Renal pelvis (tissue), 4 donors: ENCODE results near the gene SEMA5B. TPM values are rescaled to one million over a fixed set of nuclear protein-coding genes. Genes with fewer than 3 reads are reported as not detected.

Experiments
- DNase-seq: peaks from one replicate; pipeline ENCODE4 v3.0.0-alpha.2; 2013
- polyA plus RNA-seq, 3 donors: library from polyadenylated mRNA; unstranded; fragments of 120-200 nt; gene quantifications; one replicate each; pipeline ENCODE4 v1.2.1, GENCODE V29; 2013; ENCODE audit not compliant: insufficient read length in 3 of 3

The SEMA5B gene
- polyA plus RNA-seq, 3 donors = 25.2 to 30.7 (median 28.6) TPM

- DNase-seq = no peak
Measured at GRCh38 chr3:122996038-122996580, 31.5 kb downstream of the SEMA5B start.

- no peak for DNase-seq
Measured at GRCh38 chr3:122994954-122995353, 32.6 kb downstream of the SEMA5B start.

- DNase-seq = no peak
Measured at GRCh38 chr3:122993124-122993978, 34.2 kb downstream of the SEMA5B start.

GRCh38 chr3:122992676-122993075 lies 34.9 kb downstream of the SEMA5B start:
- DNase-seq = no peak

GRCh38 chr3:122992133-122992532 lies 35.4 kb downstream of the SEMA5B start:
- DNase-seq = no peak

GRCh38 chr3:122991236-122991985 lies 36.2 kb downstream of the SEMA5B start:
- DNase-seq = no peak

GRCh38 chr3:122989856-122990575 lies 37.5 kb downstream of the SEMA5B start:
- no peak for DNase-seq

- DNase-seq = no peak
Measured at GRCh38 chr3:122988508-122988907, 39.1 kb downstream of the SEMA5B start.

- no peak for DNase-seq
Measured at GRCh38 chr3:122987736-122988319, 39.7 kb downstream of the SEMA5B start.

- DNase-seq = no peak
Measured at GRCh38 chr3:122987231-122987630, 40.3 kb downstream of the SEMA5B start.

- DNase-seq = no peak
Measured at GRCh38 chr3:122986693-122987179, 40.8 kb downstream of the SEMA5B start.

- DNase-seq = no peak
Measured at GRCh38 chr3:122985539-122985938, 42.0 kb downstream of the SEMA5B start.

GRCh38 chr3:122984650-122985049 lies 42.9 kb downstream of the SEMA5B start:
- DNase-seq = no peak

- DNase-seq = no peak
Measured at GRCh38 chr3:122984007-122984406, 43.6 kb downstream of the SEMA5B start.

- no peak for DNase-seq
Measured at GRCh38 chr3:122982216-122983185, 45.1 kb downstream of the SEMA5B start.

- no peak for DNase-seq
Measured at GRCh38 chr3:122979211-122979610, 48.4 kb downstream of the SEMA5B start.

GRCh38 chr3:122978569-122978968 lies 49.0 kb downstream of the SEMA5B start:
- DNase-seq = no peak

- DNase-seq = peak; percentile 79
Measured at GRCh38 chr3:122977746-122978466, 49.7 kb downstream of the SEMA5B start.

GRCh38 chr3:122975924-122976293 lies 51.7 kb downstream of the SEMA5B start:
- no peak for DNase-seq
